Endothelial cell (in vitro differentiated cells): Measurements from ENCODE around the gene NEBL. TPM values are rescaled to one million over a fixed set of nuclear protein-coding genes. Genes with fewer than 3 reads are reported as not detected.

Experiments
- DNase-seq: peaks from one replicate; pipeline ENCODE4 v3.0.0; 2021; ENCODE audit warnings: low spot score
- H3K27ac Mint-ChIP-seq: one replicate; pipeline ENCODE4 v1.8.0; 2021; ENCODE audit warnings: mixed read lengths, inconsistent platforms; ENCODE audit not compliant: unreplicated experiment
- H3K27me3 Mint-ChIP-seq: one replicate; pipeline ENCODE4 v1.8.0; 2021; ENCODE audit warnings: mild to moderate bottlenecking, moderate library complexity, mixed read lengths, inconsistent platforms; ENCODE audit not compliant: unreplicated experiment
- H3K36me3 Mint-ChIP-seq: one replicate; pipeline ENCODE4 v1.8.0; 2021; ENCODE audit warnings: mild to moderate bottlenecking, low read depth, mixed read lengths, inconsistent platforms; ENCODE audit not compliant: unreplicated experiment
- H3K4me1 Mint-ChIP-seq: one replicate; pipeline ENCODE4 v1.8.0; 2021; ENCODE audit warnings: mild to moderate bottlenecking, mixed read lengths, inconsistent platforms; ENCODE audit not compliant: unreplicated experiment
- H3K4me3 Mint-ChIP-seq: one replicate; pipeline ENCODE4 v1.8.0; 2021; ENCODE audit warnings: mild to moderate bottlenecking, mixed read lengths, inconsistent platforms; ENCODE audit not compliant: unreplicated experiment
- H3K9me3 Mint-ChIP-seq: one replicate; pipeline ENCODE4 v1.8.0; 2021; ENCODE audit warnings: mixed read lengths, inconsistent platforms; ENCODE audit not compliant: unreplicated experiment
- CTCF ChIP-seq: fragments of 200-600 bp; sonication (generic); IDR thresholded peaks from one replicate; pipeline ENCODE4 v1.5.0; 2021; ENCODE audit warnings: antibody characterized with exemption; ENCODE audit not compliant: unreplicated experiment
- total RNA-seq: library from RNA; stranded (reverse); fragmentation: NEBNext Ultra II Directional; extraction: Animal tissue kit (Norgen Biotek cat#: 25700); gene quantifications from one replicate; pipeline ENCODE4 v1.2.1, GENCODE V29; 2021; ENCODE audit not compliant: unreplicated experiment

NEBL gene
- total RNA-seq, 1 donor from 2014 or later = 1.7 TPM

GRCh38 chr10:20767028-20767427, 130.1 kb downstream of the NEBL start:
- no peak for DNase-seq
- peaks cover 12% of the 10 kb centered on the region for H3K4me1 Mint-ChIP-seq
- H3K27ac Mint-ChIP-seq = no peak overlapping the region
- H3K4me3 Mint-ChIP-seq = no peak overlapping the region
- peaks cover 5% of the 10 kb centered on the region for H3K27me3 Mint-ChIP-seq
- TF ChIP-seq CTCF = no peak
- H3K9me3 Mint-ChIP-seq = no peaks in the 10 kb centered on the region
- H3K36me3 Mint-ChIP-seq = no peaks in the 10 kb centered on the region

GRCh38 chr10:20765066-20765465, 132.0 kb downstream of the NEBL start:
- H3K4me1 Mint-ChIP-seq = peaks cover 17% of the 10 kb centered on the region
- no peak for DNase-seq
- H3K27ac Mint-ChIP-seq = no peak overlapping the region
- no peak for TF ChIP-seq CTCF
- peaks cover 4% of the 10 kb centered on the region for H3K27me3 Mint-ChIP-seq
- no peaks in the 10 kb centered on the region for H3K9me3 Mint-ChIP-seq
- no peaks in the 10 kb centered on the region for H3K36me3 Mint-ChIP-seq
- H3K4me3 Mint-ChIP-seq = no peak overlapping the region

DNA sequence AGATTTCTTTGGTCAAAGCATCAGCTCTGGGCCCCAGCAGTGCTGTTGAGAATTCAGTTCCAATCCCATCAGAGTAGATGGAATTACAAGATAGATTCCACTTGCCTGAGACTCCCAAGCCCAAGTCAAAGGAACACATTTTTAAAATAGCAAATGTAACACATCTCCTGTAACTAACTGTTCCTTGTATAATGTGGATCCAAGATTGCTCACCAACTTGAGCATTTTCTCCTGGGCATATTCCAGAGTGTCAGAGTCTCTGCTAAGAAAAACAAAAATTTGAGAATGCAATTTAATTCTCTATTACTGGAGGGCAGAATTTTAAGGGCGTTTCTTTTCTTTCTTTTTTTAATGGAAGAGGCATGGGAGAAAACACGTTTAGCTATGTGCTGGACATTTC, 136.7 kb downstream of the NEBL start:
- Mint-ChIP-seq H3K9me3 (no peaks in the 10 kb centered on the region), H3K4me1 (peaks cover 5% of the 10 kb centered on the region), H3K27me3 (no peaks in the 10 kb centered on the region), H3K4me3 (no peak overlapping the region), H3K36me3 (no peaks in the 10 kb centered on the region), H3K27ac (no peak overlapping the region)
- no peak for TF ChIP-seq CTCF
- DNase-seq = no peak

- Mint-ChIP-seq H3K36me3 (no peaks in the 10 kb centered on the region), H3K27ac (no peak overlapping the region), H3K4me3 (no peak overlapping the region), H3K27me3 (no peaks in the 10 kb centered on the region), H3K9me3 (peaks cover 6% of the 10 kb centered on the region), H3K4me1 (no peaks in the 10 kb centered on the region)
- no peak for TF ChIP-seq CTCF
- no peak for DNase-seq
Observed at GRCh38 chr10:20748551-20748950, 148.6 kb downstream of the NEBL start.

- Mint-ChIP-seq H3K9me3 (peaks cover 6% of the 10 kb centered on the region), H3K36me3 (no peaks in the 10 kb centered on the region), H3K4me3 (no peak overlapping the region), H3K27me3 (no peaks in the 10 kb centered on the region), H3K27ac (no peak overlapping the region), H3K4me1 (no peaks in the 10 kb centered on the region)
- TF ChIP-seq CTCF = no peak
- DNase-seq = no peak
Observed at GRCh38 chr10:20747782-20748181, 149.3 kb downstream of the NEBL start.
